HG02610 (cell line): ENCODE results near the gene GABRQ.

Experiments
- ATAC-seq: cut with Tn5 transposase; IDR thresholded peaks from one replicate; pipeline ENCODE4 v1.9.1; 2021; ENCODE audit warnings: mild to moderate bottlenecking, moderate library complexity; ENCODE audit not compliant: unreplicated experiment

The GABRQ gene

GRCh38 chrX:152637649-152638442 lies at the start of gene GABRQ:
Gene GABRQ, plus strand, starts transcription at chrX:152637895. Its CDS starts 308 bp downstream, at chrX:152638203.
- ATAC-seq: no peak

- ATAC-seq: no peak
Observed at GRCh38 chrX:152588206-152588605, 49.5 kb upstream of the GABRQ start.

GRCh38 chrX:152600853-152601633 lies 36.7 kb upstream of the GABRQ start:
- no peak for ATAC-seq

GRCh38 chrX:152601848-152602616 lies 35.7 kb upstream of the GABRQ start:
- ATAC-seq: no peak

GRCh38 chrX:152614791-152615190 lies 22.9 kb upstream of the GABRQ start:
- no peak for ATAC-seq

GRCh38 chrX:152619897-152620296 lies 17.8 kb upstream of the GABRQ start:
- ATAC-seq: no peak

- no peak for ATAC-seq
Observed at GRCh38 chrX:152632445-152633097, 5.1 kb upstream of the GABRQ start.

- no peak for ATAC-seq
Observed at GRCh38 chrX:152635941-152636340, 1.8 kb upstream of the GABRQ start.

GRCh38 chrX:152638443-152638904 lies 779 bp downstream of the GABRQ start:
- no peak for ATAC-seq

- no peak for ATAC-seq
Observed at GRCh38 chrX:152639426-152639825, 1.7 kb downstream of the GABRQ start.

- no peak for ATAC-seq
Observed at GRCh38 chrX:152640034-152640818, 2.5 kb downstream of the GABRQ start.

- ATAC-seq: no peak
Observed at GRCh38 chrX:152641256-152641875, 3.7 kb downstream of the GABRQ start.

GRCh38 chrX:152641996-152642395 lies 4.3 kb downstream of the GABRQ start:
- no peak for ATAC-seq

- ATAC-seq: no peak
Observed at GRCh38 chrX:152642931-152643564, 5.4 kb downstream of the GABRQ start.

GRCh38 chrX:152646961-152647360 lies 9.3 kb downstream of the GABRQ start:
- no peak for ATAC-seq

- ATAC-seq: no peak
Observed at GRCh38 chrX:152647978-152648377, 10.3 kb downstream of the GABRQ start.

GRCh38 chrX:152652060-152652459 lies 14.4 kb downstream of the GABRQ start:
- ATAC-seq: no peak

GRCh38 chrX:152652467-152652866 lies 14.8 kb downstream of the GABRQ start:
- no peak for ATAC-seq

- ATAC-seq: no peak
Observed at GRCh38 chrX:152656087-152656486, 18.4 kb downstream of the GABRQ start.
